Subcutaneous abdominal adipose tissue (tissue), 5 donors: ENCODE data around the gene ELMO1.

Source experiments
- H3K27ac ChIP-seq: one replicate; pipeline ENCODE4 v1.7.0; 2013; ENCODE audit warnings: low read depth, mild to moderate bottlenecking, inconsistent platforms, low read length, moderate library complexity
- H3K27me3 ChIP-seq, 5 donors: one replicate each; pipeline ENCODE4 v1.7.0; 2013; ENCODE audit warnings: low read length in 5 of 5, inconsistent platforms in 1 of 5; ENCODE audit not compliant: control insufficient read depth in 5 of 5, insufficient read depth in 4 of 5
- H3K36me3 ChIP-seq, 5 donors: one replicate each; pipeline ENCODE4 v1.7.0; 2013; ENCODE audit warnings: low read length in 5 of 5; ENCODE audit not compliant: control insufficient read depth in 5 of 5, insufficient read depth in 5 of 5
- H3K4me1 ChIP-seq, 5 donors: one replicate each; pipeline ENCODE4 v1.7.0; 2013; ENCODE audit warnings: low read length in 5 of 5, mild to moderate bottlenecking in 3 of 5, moderate library complexity in 1 of 5; ENCODE audit not compliant: control insufficient read depth in 5 of 5, insufficient read depth in 5 of 5
- H3K4me3 ChIP-seq, 5 donors: one replicate each; pipeline ENCODE4 v1.7.0; 2013; ENCODE audit warnings: low read length in 5 of 5, low read depth in 1 of 5
- H3K9ac ChIP-seq, 5 donors: one replicate each; pipeline ENCODE4 v1.7.0; 2013; ENCODE audit warnings: low read length in 5 of 5, mild to moderate bottlenecking in 4 of 5, moderate library complexity in 3 of 5
- H3K9me3 ChIP-seq, 5 donors: one replicate each; pipeline ENCODE4 v1.7.0; 2013; ENCODE audit warnings: low read length in 5 of 5; ENCODE audit not compliant: control insufficient read depth in 5 of 5
- donor health status: healthy.
- donor health status: healthy.
- donor health status: healthy.
- donor health status: healthy.
- donor health status: healthy.

Gene ELMO1

GRCh38 chr7:37287131-37287855 is 161.4 kb downstream of the ELMO1 start:
- no peak overlapping the region for H3K27ac ChIP-seq
- no peak overlapping the region for H3K9ac ChIP-seq
- H3K27me3 ChIP-seq: no peaks in the 10 kb centered on the region
- no peaks in the 10 kb centered on the region for H3K9me3 ChIP-seq
- H3K4me3 ChIP-seq: no peak overlapping the region
- H3K4me1 ChIP-seq: peaks cover 8 to 53% (median 36%) of the 10 kb centered on the region in 5 donors
- H3K36me3 ChIP-seq: no peaks in the 10 kb centered on the region

DNA sequence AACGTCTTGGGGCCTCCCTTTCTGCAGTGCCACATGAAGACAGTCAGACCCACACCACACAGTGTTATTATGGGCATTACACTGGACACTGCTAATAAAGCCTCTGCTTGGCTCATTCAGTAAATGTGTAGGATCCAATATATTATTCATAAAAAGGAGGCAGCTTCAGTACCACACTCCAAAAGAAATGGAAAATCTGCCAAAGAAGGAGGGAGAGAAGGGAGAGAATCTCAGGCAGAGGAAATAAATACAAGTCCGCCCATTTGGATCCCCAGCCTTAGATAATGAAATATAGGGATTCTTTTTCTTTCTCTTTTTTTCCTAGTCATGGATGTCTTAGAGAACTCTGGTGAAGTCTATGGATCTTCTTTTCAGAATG is 162.2 kb downstream of the ELMO1 start:
- H3K27ac ChIP-seq: no peak overlapping the region
- H3K9ac ChIP-seq: no peak overlapping the region
- no peaks in the 10 kb centered on the region for H3K9me3 ChIP-seq
- H3K36me3 ChIP-seq: no peaks in the 10 kb centered on the region
- no peak overlapping the region for H3K4me3 ChIP-seq
- no peaks in the 10 kb centered on the region for H3K27me3 ChIP-seq
- peaks cover 8 to 62% (median 43%) of the 10 kb centered on the region in 5 donors for H3K4me1 ChIP-seq

- H3K36me3 ChIP-seq: no peaks in the 10 kb centered on the region
- no peak overlapping the region for H3K27ac ChIP-seq
- H3K4me3 ChIP-seq: no peak overlapping the region
- H3K27me3 ChIP-seq: no peaks in the 10 kb centered on the region
- H3K9ac ChIP-seq: no peak overlapping the region
- H3K4me1 ChIP-seq: peaks cover 8 to 64% (median 46%) of the 10 kb centered on the region in 5 donors
- H3K9me3 ChIP-seq: no peaks in the 10 kb centered on the region
These were observed 162.8 kb downstream of the ELMO1 start for GRCh38 chr7:37285706-37286453.

GRCh38 chr7:37284805-37285231 is 163.8 kb downstream of the ELMO1 start:
- Histone ChIP-seq H3K9me3 (no peaks in the 10 kb centered on the region), H3K4me1 (peaks cover 8 to 64% (median 46%) of the 10 kb centered on the region in 5 donors), H3K4me3 (no peak overlapping the region), H3K27ac (no peak overlapping the region), H3K36me3 (no peaks in the 10 kb centered on the region), H3K27me3 (no peaks in the 10 kb centered on the region), H3K9ac (no peak overlapping the region)

- no peak overlapping the region for H3K27ac ChIP-seq
- no peak overlapping the region for H3K9ac ChIP-seq
These were observed 164.4 kb downstream of the ELMO1 start for GRCh38 chr7:37284285-37284684.

GRCh38 chr7:37283716-37284115 is 164.9 kb downstream of the ELMO1 start:
- Histone ChIP-seq H3K9me3 (no peaks in the 10 kb centered on the region), H3K4me3 (no peak overlapping the region), H3K4me1 (peaks cover 8 to 64% (median 46%) of the 10 kb centered on the region in 5 donors), H3K27me3 (no peaks in the 10 kb centered on the region), H3K9ac (no peak overlapping the region), H3K36me3 (no peaks in the 10 kb centered on the region), H3K27ac (no peak overlapping the region)

More at GRCh38 chr7:37284285-37284684, 164.4 kb downstream of the ELMO1 start:
- Histone ChIP-seq H3K36me3 (no peaks in the 10 kb centered on the region), H3K4me3 (no peak overlapping the region), H3K4me1 (peaks cover 8 to 64% (median 46%) of the 10 kb centered on the region in 5 donors), H3K9me3 (no peaks in the 10 kb centered on the region), H3K27me3 (no peaks in the 10 kb centered on the region)

- no peaks in the 10 kb centered on the region for H3K9me3 ChIP-seq
- no peak overlapping the region for H3K4me3 ChIP-seq
- no peak overlapping the region for H3K27ac ChIP-seq
- H3K9ac ChIP-seq: no peak overlapping the region
- H3K4me1 ChIP-seq: peaks cover 8 to 64% (median 46%) of the 10 kb centered on the region in 5 donors
- no peaks in the 10 kb centered on the region for H3K36me3 ChIP-seq
- H3K27me3 ChIP-seq: no peaks in the 10 kb centered on the region
These were observed 165.7 kb downstream of the ELMO1 start for GRCh38 chr7:37282927-37283326.

- Histone ChIP-seq H3K36me3 (no peaks in the 10 kb centered on the region), H3K27me3 (no peaks in the 10 kb centered on the region), H3K27ac (no peak overlapping the region), H3K9ac (no peak overlapping the region), H3K4me3 (no peak overlapping the region), H3K4me1 (peaks cover 8 to 63% (median 46%) of the 10 kb centered on the region in 5 donors), H3K9me3 (no peaks in the 10 kb centered on the region)
These were observed 166.6 kb downstream of the ELMO1 start for GRCh38 chr7:37282093-37282444.

DNA sequence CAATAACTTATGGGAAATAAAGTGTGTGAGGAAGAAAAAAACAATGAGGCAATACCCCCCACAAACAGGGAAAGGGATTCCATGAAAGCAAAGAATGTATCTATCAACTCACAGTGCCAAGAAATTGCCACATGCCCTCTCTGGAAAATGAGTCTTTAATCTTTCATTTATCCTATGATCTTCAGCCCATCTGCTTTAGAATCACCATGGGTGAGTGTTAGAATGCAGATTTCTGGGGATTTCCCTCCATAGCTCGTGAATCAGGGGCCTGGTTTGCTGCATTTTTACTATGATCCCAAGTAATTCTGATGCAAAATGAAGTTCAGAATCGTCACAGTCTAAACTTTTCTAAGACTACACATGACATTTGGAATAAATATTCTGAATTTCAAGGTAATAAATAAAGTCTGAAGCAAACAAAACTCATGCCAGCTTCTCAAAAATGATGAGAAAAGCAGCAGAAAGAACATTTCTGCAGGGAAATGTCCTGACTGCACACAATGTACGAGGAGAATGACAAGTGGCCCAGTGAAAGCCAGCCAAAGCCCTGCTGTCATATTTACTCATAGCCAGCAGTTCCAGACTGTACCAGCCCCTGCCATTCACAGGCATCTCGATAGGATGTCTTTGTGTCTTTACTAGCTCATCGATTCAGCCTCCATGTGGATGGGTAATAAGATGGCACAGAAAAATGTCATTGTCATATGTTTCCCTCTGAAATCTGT is 167.1 kb downstream of the ELMO1 start:
- Histone ChIP-seq H3K9ac (peak overlapping the region in 1 of 5 donors; percentile 38), H3K4me3 (no peak overlapping the region), H3K27ac (no peak overlapping the region), H3K27me3 (no peaks in the 10 kb centered on the region), H3K4me1 (peaks cover 8 to 58% (median 46%) of the 10 kb centered on the region in 5 donors), H3K36me3 (no peaks in the 10 kb centered on the region), H3K9me3 (no peaks in the 10 kb centered on the region)

DNA sequence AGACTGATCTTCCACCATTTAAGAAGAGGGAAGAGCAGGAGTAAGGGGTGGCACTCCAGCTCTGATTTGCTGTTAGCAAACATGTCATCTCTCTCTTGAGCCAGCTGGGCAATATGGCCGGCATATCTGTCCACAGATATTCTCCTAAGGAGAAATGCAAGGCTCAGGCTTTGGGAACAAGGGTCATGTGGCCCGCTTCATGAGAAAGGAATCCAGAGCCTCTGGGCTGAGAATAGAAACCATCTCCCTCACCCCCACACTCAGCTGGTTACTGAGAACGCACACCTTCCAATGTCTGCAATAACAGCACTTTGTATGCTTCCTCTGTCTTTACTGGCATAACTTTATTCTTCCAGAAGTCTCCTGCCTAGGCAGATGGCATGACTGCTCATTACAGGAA is 171.2 kb downstream of the ELMO1 start:
- peaks cover 2 to 29% (median 12%) of the 10 kb centered on the region in 5 donors for H3K4me1 ChIP-seq
- no peak overlapping the region for H3K27ac ChIP-seq
- H3K9ac ChIP-seq: no peak overlapping the region

More for the DNA sequence above, 171.2 kb downstream of the ELMO1 start:
- Histone ChIP-seq H3K27me3 (no peaks in the 10 kb centered on the region), H3K9me3 (no peaks in the 10 kb centered on the region), H3K4me3 (no peak overlapping the region), H3K36me3 (no peaks in the 10 kb centered on the region)
